Osteoblast (primary cell): Measurements from ENCODE around the gene COL7A1. TPM values are rescaled to one million over a fixed set of nuclear protein-coding genes. Genes with fewer than 3 reads are reported as not detected.

ENCODE experiments used
- DNase-seq: peaks from one replicate; pipeline ENCODE4 v3.0.0; 2011; ENCODE audit warnings: low spot score, mixed read lengths; ENCODE audit not compliant: insufficient read length; ENCODE audit errors: missing footprints
- H2AFZ ChIP-seq: 2 replicates; pipeline ENCODE4 v1.6.0; 2011; ENCODE audit warnings: mild to moderate bottlenecking, low read length
- H3K27ac ChIP-seq: 2 replicates; pipeline ENCODE4 v1.5.1; 2011; ENCODE audit warnings: mild to moderate bottlenecking, low read depth, low read length, moderate library complexity
- H3K27me3 ChIP-seq: 2 replicates; pipeline ENCODE4 v1.6.0; 2012; ENCODE audit warnings: mild to moderate bottlenecking, control low read depth, inconsistent platforms, low read length, moderate library complexity; ENCODE audit not compliant: insufficient read depth
- H3K36me3 ChIP-seq: 2 replicates; pipeline ENCODE4 v1.5.1; 2011; ENCODE audit warnings: mild to moderate bottlenecking, low read length, control low read depth, moderate library complexity; ENCODE audit not compliant: insufficient read depth
- H3K4me1 ChIP-seq: 2 replicates; pipeline ENCODE4 v1.5.1; 2011; ENCODE audit warnings: mild to moderate bottlenecking, low read length, control low read depth, moderate library complexity; ENCODE audit not compliant: insufficient read depth
- H3K4me2 ChIP-seq: 2 replicates; pipeline ENCODE4 v1.6.0; 2011; ENCODE audit warnings: mild to moderate bottlenecking, low read length; ENCODE audit not compliant: insufficient read depth
- H3K4me3 ChIP-seq: fragments of 200-600 bp; sonication (generic); 3 replicates; pipeline ENCODE4 v1.5.1; 2012; ENCODE audit warnings: mild to moderate bottlenecking, low read length, inconsistent platforms; ENCODE audit not compliant: insufficient read depth
- H3K79me2 ChIP-seq: 2 replicates; pipeline ENCODE4 v1.6.0; 2012; ENCODE audit warnings: mild to moderate bottlenecking, low read length, control low read depth, inconsistent platforms; ENCODE audit not compliant: insufficient read depth
- H3K9me3 ChIP-seq: 2 replicates; pipeline ENCODE4 v1.5.1; 2011; ENCODE audit warnings: low read depth, low read length, control low read depth
- H4K20me1 ChIP-seq: 2 replicates; pipeline ENCODE4 v1.6.0; 2012; ENCODE audit warnings: mild to moderate bottlenecking, low read length, control low read depth; ENCODE audit not compliant: insufficient read depth
- CTCF ChIP-seq: IDR thresholded peaks from 2 replicates; pipeline ENCODE4 v1.5.1; 2011; ENCODE audit warnings: mild to moderate bottlenecking, low read depth, low read length, moderate library complexity; ENCODE audit errors: extremely low read depth
- total RNA-seq: library from RNA; depleted of rRNA; stranded (reverse); fragments of >200 nt; gene quantifications from 2 replicates; pipeline ENCODE4 v1.2.3, GENCODE V29; 2012

COL7A1 gene
- total RNA-seq, 1 donor: 21.4 TPM

DNA sequence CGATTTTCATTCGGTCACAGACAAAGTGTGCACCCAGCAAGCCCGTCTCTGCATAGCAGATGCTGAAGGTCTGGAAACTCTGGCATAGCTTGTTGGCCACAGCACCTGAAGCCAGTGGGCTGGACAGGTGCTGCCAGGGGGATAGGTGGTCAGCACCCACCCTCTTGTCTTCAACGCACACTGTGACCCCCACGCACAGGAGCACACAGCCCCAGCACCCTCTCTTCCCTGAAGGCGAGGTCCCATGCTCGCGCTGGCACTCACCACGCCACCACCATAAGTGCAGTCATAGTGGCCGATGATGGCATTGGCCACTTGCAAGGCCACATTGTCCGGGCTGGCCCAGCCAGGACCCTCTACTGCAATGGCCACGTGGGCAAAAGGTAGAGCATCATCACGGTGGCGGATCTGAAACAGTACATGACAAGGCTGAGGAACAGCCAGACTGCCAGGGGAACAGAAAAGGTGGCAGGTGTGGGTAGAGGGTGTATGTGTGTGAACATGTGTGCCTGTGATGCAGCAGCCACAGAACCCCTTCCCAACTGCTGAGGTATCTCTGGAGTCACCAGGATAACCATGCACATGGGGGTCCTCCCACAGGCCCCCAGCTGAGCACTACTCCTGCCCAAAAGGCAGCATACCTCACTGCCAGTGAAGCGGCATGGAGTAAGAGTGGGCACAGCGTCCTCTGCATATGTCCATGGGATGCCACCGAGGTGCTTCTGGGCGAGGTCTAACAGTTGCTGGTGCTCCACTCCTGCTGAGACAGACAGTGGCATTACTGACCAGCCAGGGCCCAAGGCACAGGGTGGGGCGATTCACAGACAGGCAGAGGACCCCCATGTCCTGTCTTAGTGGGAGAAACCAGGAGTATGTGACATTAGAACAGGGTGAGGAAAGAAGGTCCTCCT, 5.8 kb upstream of the COL7A1 start:
- Histone ChIP-seq H3K79me2 (peaks cover 17% of the 10 kb centered on the region), H3K9me3 (no peaks in the 10 kb centered on the region), H3K36me3 (peaks cover 76% of the 10 kb centered on the region), H3K27me3 (no peaks in the 10 kb centered on the region), H3K4me3 (no peak overlapping the region), H3K4me2 (no peak overlapping the region), H4K20me1 (peaks cover 27% of the 10 kb centered on the region), H2AFZ (no peak overlapping the region), H3K4me1 (peaks cover 24% of the 10 kb centered on the region), H3K27ac (no peak overlapping the region)
- no peak for TF ChIP-seq CTCF
- peak; percentile 51 for DNase-seq

DNA sequence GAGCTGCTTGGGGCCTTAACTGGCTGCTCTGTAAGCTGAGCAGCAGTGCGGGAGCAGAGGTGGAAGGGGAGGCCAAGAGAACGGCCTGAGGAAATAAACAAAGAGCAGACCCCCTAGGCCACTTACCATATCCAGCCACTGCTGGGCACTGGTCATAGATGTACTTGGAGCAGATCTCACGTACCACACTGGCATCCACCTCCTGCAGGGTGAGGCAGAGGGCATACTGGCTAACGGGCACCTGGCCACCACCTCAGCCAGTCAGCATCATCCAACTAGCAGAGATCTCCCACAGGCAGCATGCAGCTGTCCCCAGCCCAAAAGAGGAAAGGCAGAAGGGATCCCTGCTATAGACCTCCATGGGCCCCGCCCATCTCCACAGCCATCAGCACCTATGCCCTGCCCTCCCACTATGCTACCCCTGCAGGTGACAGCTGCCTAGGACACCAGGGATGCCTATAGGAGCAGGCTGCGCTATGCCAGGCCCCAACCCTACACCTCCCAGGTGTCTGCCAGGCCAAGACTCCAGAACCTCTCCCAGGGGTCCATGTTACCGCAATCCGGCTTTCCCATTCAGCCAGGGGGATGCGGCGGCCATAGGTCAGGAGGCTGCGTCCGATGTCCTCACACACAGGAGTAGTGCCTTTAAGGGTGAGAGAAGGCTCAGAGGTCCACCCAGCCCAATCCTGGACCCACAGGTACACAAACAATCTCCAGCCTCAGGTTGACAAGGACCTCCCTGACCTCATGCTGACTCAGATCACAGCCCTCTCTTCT, 4.6 kb upstream of the COL7A1 start:
- H3K9me3 ChIP-seq: no peaks in the 10 kb centered on the region
- H3K27ac ChIP-seq: peak overlapping the region; percentile 88
- no peak overlapping the region for H3K4me2 ChIP-seq
- no peak overlapping the region for H3K4me3 ChIP-seq
- H2AFZ ChIP-seq: no peak overlapping the region
- peak; percentile 74 for DNase-seq
- no peak for TF ChIP-seq CTCF
- peaks cover 34% of the 10 kb centered on the region for H3K4me1 ChIP-seq
- H3K27me3 ChIP-seq: no peaks in the 10 kb centered on the region
- H3K79me2 ChIP-seq: peaks cover 5% of the 10 kb centered on the region
- peaks cover 18% of the 10 kb centered on the region for H4K20me1 ChIP-seq
- H3K36me3 ChIP-seq: peaks cover 63% of the 10 kb centered on the region

GRCh38 chr3:48599077-48599501, 4.0 kb upstream of the COL7A1 start:
- peaks cover 5% of the 10 kb centered on the region for H3K79me2 ChIP-seq
- H3K9me3 ChIP-seq: no peaks in the 10 kb centered on the region
- no peaks in the 10 kb centered on the region for H3K27me3 ChIP-seq
- no peak overlapping the region for H3K4me3 ChIP-seq
- peaks cover 38% of the 10 kb centered on the region for H3K4me1 ChIP-seq
- peak overlapping the region; percentile 88 for H3K27ac ChIP-seq
- peaks cover 57% of the 10 kb centered on the region for H3K36me3 ChIP-seq
- no peak for TF ChIP-seq CTCF
- no peak for DNase-seq
- H4K20me1 ChIP-seq: peaks cover 18% of the 10 kb centered on the region
- peak overlapping the region; percentile 69 for H3K4me2 ChIP-seq
- no peak overlapping the region for H2AFZ ChIP-seq
